CD8-positive, alpha-beta memory T cell (primary cell): ENCODE measurements around the gene COG5. TPM values are rescaled to one million over a fixed set of nuclear protein-coding genes. Genes with fewer than 3 reads are reported as not detected.
"Not testable (repeated sequence)": the region's sequence is repeated elsewhere in the genome, so short reads cannot be mapped to it uniquely, and the experiment has no call there.

ENCODE experiments used
- CTCF ChIA-PET: fragments of 350-600 bp; sonication (Branson Sonifier 250); formaldehyde crosslinking; loops from one replicate; lab custom pipeline; 2021; ENCODE audit warnings: antibody characterized with exemption; lab: Charles Lee
- POLR2A ChIA-PET: fragments of 350-600 bp; sonication (Branson Sonifier 250); formaldehyde crosslinking; loops from one replicate; lab custom pipeline; 2021; ENCODE audit warnings: antibody characterized with exemption; lab: Charles Lee
- DNase-seq, 5 donors: peaks; one replicate each; pipeline versions ENCODE4 v3.0.0 to v3.0.0-alpha.2; 2020 to 2022; ENCODE audit warnings: mixed read lengths in 1 of 5
- H3K27ac ChIP-seq: one replicate; pipeline ENCODE4 v1.7.0; 2013; ENCODE audit warnings: low read depth, mild to moderate bottlenecking, low read length, moderate library complexity
- H3K27me3 ChIP-seq: 2 replicates; pipeline ENCODE4 v1.7.0; 2013; ENCODE audit warnings: low read length, mild to moderate bottlenecking; ENCODE audit not compliant: insufficient read depth, poor library complexity, severe bottlenecking
- H3K36me3 ChIP-seq: 2 replicates; pipeline ENCODE4 v1.7.0; 2013; ENCODE audit warnings: mild to moderate bottlenecking, low read length, moderate library complexity; ENCODE audit not compliant: insufficient read depth
- H3K4me1 ChIP-seq: 2 replicates; pipeline ENCODE4 v1.7.0; 2013; ENCODE audit warnings: mild to moderate bottlenecking, low read length, moderate library complexity; ENCODE audit not compliant: insufficient read depth
- H3K4me3 ChIP-seq: 2 replicates; pipeline ENCODE4 v1.7.0; 2013; ENCODE audit warnings: mild to moderate bottlenecking, low read length
- H3K9me3 ChIP-seq: 2 replicates; pipeline ENCODE4 v1.7.0; 2013; ENCODE audit warnings: mild to moderate bottlenecking, low read length
- H3K27ac Mint-ChIP-seq, 8 donors: one replicate each; pipeline ENCODE4 v1.8.0; 2020 to 2021; ENCODE audit warnings: mixed read lengths in 8 of 8, mild to moderate bottlenecking in 6 of 8, inconsistent platforms in 3 of 8, moderate library complexity in 3 of 8
- H3K27me3 Mint-ChIP-seq, 2 donors: one replicate each; pipeline ENCODE4 v1.8.0; 2020 to 2021; ENCODE audit warnings: mixed read lengths in 2 of 2, mild to moderate bottlenecking in 1 of 2, moderate library complexity in 1 of 2
- H3K36me3 Mint-ChIP-seq, 3 donors: one replicate each; pipeline ENCODE4 v1.8.0; 2020 to 2021; ENCODE audit warnings: mixed read lengths in 3 of 3, inconsistent platforms in 1 of 3, mild to moderate bottlenecking in 1 of 3
- H3K4me1 Mint-ChIP-seq, 3 donors: one replicate each; pipeline ENCODE4 v1.8.0; 2020 to 2021; ENCODE audit warnings: mixed read lengths in 3 of 3, inconsistent platforms in 1 of 3, mild to moderate bottlenecking in 1 of 3
- H3K4me3 Mint-ChIP-seq, 7 donors: one replicate each; pipeline ENCODE4 v1.8.0; 2020 to 2021; ENCODE audit warnings: mixed read lengths in 7 of 7, mild to moderate bottlenecking in 6 of 7, moderate library complexity in 4 of 7, inconsistent platforms in 2 of 7
- H3K9me3 Mint-ChIP-seq, 5 donors: one replicate each; pipeline ENCODE4 v1.8.0; 2020 to 2022; ENCODE audit warnings: mixed read lengths in 5 of 5, mild to moderate bottlenecking in 3 of 5, moderate library complexity in 2 of 5, inconsistent platforms in 1 of 5
- polyA plus RNA-seq: library from polyadenylated mRNA; unstranded; fragments of 300-500 nt; fragmentation: Illumina TruSeq; gene quantifications from one replicate; pipeline ENCODE4 v1.2.3, GENCODE V29; 2021
- total RNA-seq, 2 experiments: library from RNA; stranded (reverse); gene quantifications; one replicate each; pipeline ENCODE4 v1.2.3, GENCODE V29; 2021

Gene COG5
- total and polyA plus RNA-seq, 3 experiments from 2014 or later: 29.2 to 39.4 (median 38.9) TPM

GRCh38 chr7:107551936-107552335 lies 11.8 kb downstream of the COG5 start:
- Histone ChIP-seq H3K4me1 (peaks cover 10% of the 10 kb centered on the region), H3K27ac (no peak overlapping the region), H3K27me3 (no peaks in the 10 kb centered on the region), H3K4me3 (no peak overlapping the region), H3K36me3 (peaks cover 26% of the 10 kb centered on the region), H3K9me3 (no peaks in the 10 kb centered on the region)
- POLR2A ChIA-PET: no interaction called here
- Mint-ChIP-seq H3K4me1 (peaks cover 51 to 78% (median 65%) of the 10 kb centered on the region in 3 donors), H3K4me3 (no peak overlapping the region), H3K27me3 (no peaks in the 10 kb centered on the region), H3K9me3 (peaks cover 0 to 4% (median 0%) of the 10 kb centered on the region in 5 donors), H3K36me3 (peaks cover 18 to 78% (median 40%) of the 10 kb centered on the region in 3 donors), H3K27ac (peak overlapping the region in 1 of 8 donors; percentile 54)
- CTCF ChIA-PET: no interaction called here
- DNase-seq: no peak

GRCh38 chr7:107544848-107545591 lies 18.7 kb downstream of the COG5 start:
- peaks cover 38 to 71% (median 42%) of the 10 kb centered on the region in 3 donors for H3K36me3 Mint-ChIP-seq
- Histone ChIP-seq H3K36me3 (peaks cover 16% of the 10 kb centered on the region), H3K4me1 (no peaks in the 10 kb centered on the region), H3K4me3 (no peak overlapping the region), H3K27ac (no peak overlapping the region), H3K27me3 (no peaks in the 10 kb centered on the region), H3K9me3 (no peaks in the 10 kb centered on the region)
- no peaks in the 10 kb centered on the region for H3K27me3 Mint-ChIP-seq
- H3K4me1 Mint-ChIP-seq: peaks cover 25 to 44% (median 29%) of the 10 kb centered on the region in 3 donors
- DNase-seq: no peak
- H3K9me3 Mint-ChIP-seq: peaks cover 9 to 21% (median 16%) of the 10 kb centered on the region in 5 donors
- ChIA-PET POLR2A (no interaction called here), CTCF (no interaction called here)
- H3K27ac Mint-ChIP-seq: no peak overlapping the region
- no peak overlapping the region for H3K4me3 Mint-ChIP-seq

DNA sequence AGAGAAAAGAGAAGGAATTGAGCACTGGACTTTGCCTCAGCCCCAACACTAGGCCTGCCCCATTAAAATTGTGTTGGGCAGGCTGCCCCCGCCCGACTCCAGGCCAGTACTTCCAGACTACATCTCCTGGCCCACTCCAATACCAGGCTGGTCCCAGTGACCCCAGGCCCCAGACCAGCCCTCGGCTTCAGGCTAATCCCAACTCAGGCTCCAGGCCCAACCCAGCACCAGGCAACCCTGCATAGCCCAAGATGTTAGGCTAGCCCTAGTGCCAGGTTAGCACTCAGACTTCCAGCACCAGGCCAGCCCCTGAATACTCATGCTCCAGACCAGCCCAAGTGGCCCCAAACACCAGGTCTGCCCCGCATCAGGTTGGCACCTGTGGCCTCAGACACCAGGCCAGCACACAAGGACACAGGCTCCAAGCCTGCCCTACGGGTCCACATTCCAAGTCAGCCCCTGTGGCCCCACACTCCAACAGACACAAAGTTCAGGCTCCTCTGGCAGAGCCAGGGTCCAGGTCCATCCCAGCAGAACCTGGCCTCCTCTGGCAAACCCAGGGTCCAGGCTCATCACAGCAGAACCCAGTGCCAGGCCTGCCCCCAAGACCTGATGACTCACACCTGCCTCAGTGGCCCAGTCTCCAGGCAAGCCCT lies 20.3 kb downstream of the COG5 start:
- Histone ChIP-seq H3K9me3 (no peaks in the 10 kb centered on the region), H3K4me3 (no peak overlapping the region), H3K36me3 (peaks cover 16% of the 10 kb centered on the region), H3K27ac (no peak overlapping the region), H3K4me1 (no peaks in the 10 kb centered on the region), H3K27me3 (no peaks in the 10 kb centered on the region)
- Mint-ChIP-seq H3K27ac (peak overlapping the region in 1 of 8 donors; percentile 8), H3K4me1 (peaks cover 27 to 38% (median 28%) of the 10 kb centered on the region in 3 donors), H3K4me3 (peak overlapping the region in 1 of 7 donors; percentile 33), H3K36me3 (peaks cover 38 to 71% (median 44%) of the 10 kb centered on the region in 3 donors), H3K27me3 (no peaks in the 10 kb centered on the region), H3K9me3 (peaks cover 9 to 21% (median 16%) of the 10 kb centered on the region in 5 donors)
- ChIA-PET CTCF (no interaction called here), POLR2A (no interaction called here)
- no peak for DNase-seq

DNA sequence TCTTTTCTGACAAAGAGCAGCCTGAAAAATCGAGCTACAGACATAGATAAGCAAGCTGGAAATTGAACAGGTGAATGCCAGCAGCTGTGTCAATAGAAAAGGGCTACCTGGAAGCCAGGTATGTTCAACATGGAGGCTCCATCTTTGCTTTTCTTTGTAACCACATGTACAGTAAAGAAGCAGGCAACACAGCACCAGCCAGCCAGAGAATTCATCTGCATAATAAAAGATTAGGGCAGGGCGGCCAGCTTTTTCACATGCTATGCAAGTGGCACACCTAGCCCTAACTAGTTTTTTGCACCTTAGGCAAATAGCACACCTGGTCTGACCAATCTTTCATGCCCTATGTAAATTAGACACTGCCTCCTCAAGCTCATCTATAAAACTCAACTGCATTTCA lies 25.7 kb downstream of the COG5 start:
- H3K4me1 Mint-ChIP-seq: peaks cover 48 to 62% (median 52%) of the 10 kb centered on the region in 3 donors
- Histone ChIP-seq H3K27me3 (no peaks in the 10 kb centered on the region), H3K27ac (no peak overlapping the region), H3K4me3 (no peak overlapping the region), H3K9me3 (no peaks in the 10 kb centered on the region), H3K36me3 (peaks cover 1% of the 10 kb centered on the region), H3K4me1 (no peaks in the 10 kb centered on the region)
- ChIA-PET POLR2A (interaction anchor here (0.6 kb wide), 1 partner anchor 908 kb away, joined by 3 read pairs; no protein-coding TSS in a partner anchor), CTCF (no interaction called here)
- H3K36me3 Mint-ChIP-seq: peaks cover 47 to 75% (median 51%) of the 10 kb centered on the region in 3 donors
- no peaks in the 10 kb centered on the region for H3K27me3 Mint-ChIP-seq
- H3K27ac Mint-ChIP-seq: no peak overlapping the region
- H3K9me3 Mint-ChIP-seq: peaks cover 0 to 2% (median 0%) of the 10 kb centered on the region in 5 donors
- DNase-seq: no peak
- no peak overlapping the region for H3K4me3 Mint-ChIP-seq

DNA sequence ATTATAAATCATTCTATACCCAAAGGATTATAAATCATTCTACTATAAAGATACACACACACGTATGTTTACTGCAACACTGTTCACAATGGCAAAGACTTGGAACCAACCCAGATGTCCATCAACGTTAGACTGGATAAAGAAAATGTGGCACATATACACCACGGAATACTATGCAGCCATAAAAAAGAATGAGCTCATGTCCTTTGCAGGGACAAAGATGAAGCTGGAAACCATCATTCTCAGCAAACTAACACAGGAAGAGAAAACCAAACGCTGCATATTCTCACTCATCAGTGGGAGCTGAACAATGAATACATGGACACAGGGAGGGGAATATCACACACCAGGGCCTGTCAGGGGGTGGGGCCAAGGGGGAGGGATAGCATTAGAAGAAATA lies 26.5 kb downstream of the COG5 start:
- H3K9me3 Mint-ChIP-seq, H3K4me1 ChIP-seq, H3K4me3 ChIP-seq, H3K27ac ChIP-seq, H3K4me3 Mint-ChIP-seq, H3K9me3 ChIP-seq, POLR2A ChIA-PET, DNase-seq, H3K27me3 ChIP-seq, H3K27me3 Mint-ChIP-seq, CTCF ChIA-PET, H3K27ac Mint-ChIP-seq, H3K36me3 ChIP-seq: not testable (repeated sequence)
- Mint-ChIP-seq H3K36me3 (peaks cover 47 to 75% (median 52%) of the 10 kb centered on the region in 3 donors), H3K4me1 (peaks cover 50 to 64% (median 53%) of the 10 kb centered on the region in 3 donors)

DNA sequence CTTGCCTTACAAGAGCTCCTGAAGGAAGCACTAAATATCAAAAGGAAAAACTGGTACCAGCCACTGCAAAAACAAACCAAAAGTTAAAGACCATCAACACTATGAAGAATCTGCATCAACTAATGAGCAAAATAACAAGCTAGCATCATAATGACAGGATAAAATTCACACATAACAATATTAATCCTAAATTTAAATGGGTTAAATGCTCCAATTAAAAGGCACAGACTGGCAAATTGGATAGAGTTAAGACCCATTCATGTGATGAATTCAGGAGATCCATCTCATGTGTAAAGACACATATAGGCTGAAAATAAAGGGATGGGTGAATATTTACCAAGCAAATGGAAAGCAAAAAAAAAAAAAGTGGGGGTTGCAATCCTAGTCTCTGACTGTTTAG lies 29.6 kb downstream of the COG5 start:
- Mint-ChIP-seq H3K36me3 (peaks cover 49 to 73% (median 50%) of the 10 kb centered on the region in 3 donors), H3K9me3 (peaks cover 0 to 2% (median 0%) of the 10 kb centered on the region in 5 donors)

GRCh38 chr7:107530751-107531150 lies 33.0 kb downstream of the COG5 start:
- no peak overlapping the region for H3K27ac ChIP-seq
- H3K27me3 ChIP-seq: no peaks in the 10 kb centered on the region
- Mint-ChIP-seq H3K27me3 (peaks cover 0 to 1% of the 10 kb centered on the region in 2 donors), H3K36me3 (peaks cover 34 to 60% (median 41%) of the 10 kb centered on the region in 3 donors), H3K4me3 (no peak overlapping the region), H3K4me1 (peaks cover 45 to 72% (median 52%) of the 10 kb centered on the region in 3 donors), H3K27ac (peak overlapping the region in 2 of 8 donors; percentile 54 to 78), H3K9me3 (no peaks in the 10 kb centered on the region)
- H3K4me1 ChIP-seq: no peaks in the 10 kb centered on the region
- peaks cover 3% of the 10 kb centered on the region for H3K36me3 ChIP-seq
- no peaks in the 10 kb centered on the region for H3K9me3 ChIP-seq
- ChIA-PET POLR2A (no interaction called here), CTCF (no interaction called here)
- no peak overlapping the region for H3K4me3 ChIP-seq
- no peak for DNase-seq

More for the DNA sequence above, 29.6 kb downstream of the COG5 start:
- Histone ChIP-seq H3K36me3 (peaks cover 3% of the 10 kb centered on the region), H3K4me1 (no peaks in the 10 kb centered on the region), H3K27me3 (no peaks in the 10 kb centered on the region), H3K4me3 (no peak overlapping the region), H3K9me3 (no peaks in the 10 kb centered on the region), H3K27ac (no peak overlapping the region)
- Mint-ChIP-seq H3K4me3 (peak overlapping the region in 1 of 7 donors; percentile 5), H3K27me3 (no peaks in the 10 kb centered on the region), H3K4me1 (peaks cover 56 to 67% (median 57%) of the 10 kb centered on the region in 3 donors), H3K27ac (peak overlapping the region in 1 of 8 donors; percentile 85)
- ChIA-PET CTCF (no interaction called here), POLR2A (no interaction called here)
- no peak for DNase-seq

DNA sequence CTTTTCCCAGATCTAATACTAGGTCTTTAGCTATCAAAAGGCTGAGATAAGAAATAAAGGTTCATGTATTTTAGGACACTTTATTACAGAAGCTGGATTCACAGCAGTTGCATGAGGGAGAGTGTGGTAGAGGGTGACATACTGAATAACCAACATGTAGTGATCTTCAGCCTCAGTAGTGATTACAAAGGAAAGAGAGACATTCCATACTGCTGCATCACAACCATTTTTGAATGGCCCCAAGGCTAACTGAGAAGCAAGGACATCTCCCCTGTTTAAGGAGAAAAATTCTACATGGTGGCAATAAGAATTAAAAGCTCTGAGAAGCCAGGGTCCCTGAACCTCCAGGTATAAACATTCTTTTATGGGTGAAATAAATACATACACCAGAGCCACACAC lies 35.3 kb downstream of the COG5 start:
- Mint-ChIP-seq H3K4me1 (peaks cover 22 to 55% (median 32%) of the 10 kb centered on the region in 3 donors), H3K27ac (no peak overlapping the region), H3K36me3 (peaks cover 16 to 55% (median 28%) of the 10 kb centered on the region in 3 donors), H3K4me3 (no peak overlapping the region), H3K27me3 (peaks cover 0 to 1% of the 10 kb centered on the region in 2 donors), H3K9me3 (no peaks in the 10 kb centered on the region)
- ChIA-PET POLR2A (no interaction called here), CTCF (no interaction called here)
- H3K36me3 ChIP-seq: peaks cover 3% of the 10 kb centered on the region
- H3K27ac ChIP-seq: no peak overlapping the region
- H3K4me1 ChIP-seq: no peaks in the 10 kb centered on the region
- no peak for DNase-seq
- H3K27me3 ChIP-seq: no peaks in the 10 kb centered on the region
- no peaks in the 10 kb centered on the region for H3K9me3 ChIP-seq
- no peak overlapping the region for H3K4me3 ChIP-seq
